Measurements from ENCODE around the gene KCNMA1. TPM values are rescaled to one million over a fixed set of nuclear protein-coding genes. Genes with fewer than 3 reads are reported as not detected.

The KCNMA1 gene
- polyA plus RNA-seq, 1 donor from 2014 or later = 60.8 TPM

DNA sequence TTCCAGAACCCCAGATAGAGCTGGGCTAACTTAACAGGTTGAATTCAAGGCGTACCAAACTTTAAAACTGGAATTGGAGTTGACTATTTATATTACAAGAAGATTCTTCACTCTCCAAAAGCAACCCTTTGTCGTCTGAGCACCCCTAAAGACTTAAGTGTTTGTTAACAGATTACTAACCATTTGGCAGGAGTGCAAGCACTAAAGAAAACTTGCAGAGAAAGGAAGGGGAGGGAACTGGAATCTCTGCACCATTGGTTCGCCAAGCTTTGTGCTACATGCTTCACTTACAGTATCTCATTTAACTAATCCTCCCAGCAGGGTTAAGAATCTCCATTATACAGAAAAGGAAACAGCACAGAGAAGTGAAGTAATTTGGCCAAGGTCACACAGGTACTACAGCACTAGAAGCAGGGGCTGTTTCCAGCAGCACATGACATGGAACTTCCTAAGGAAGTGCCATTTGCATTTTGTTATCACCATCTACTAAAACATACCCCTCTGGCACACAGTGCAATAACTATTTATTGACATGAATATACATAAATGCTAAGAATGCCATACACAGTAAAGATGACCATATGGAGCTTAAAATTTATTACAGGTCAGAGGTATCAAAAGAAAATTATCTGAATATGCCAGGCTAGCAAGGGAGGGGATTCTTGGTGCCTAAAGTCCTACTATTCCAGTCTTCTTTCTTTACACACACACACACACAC lies 201.2 kb downstream of the KCNMA1 start:
- Histone ChIP-seq H3K9me2 (ENCODE audit: insufficient read depth, low read length) (no peaks in the 10 kb centered on the region), H4K20me1 (ENCODE audit: insufficient read depth) (no peaks in the 10 kb centered on the region), H3K4me2 (ENCODE audit: low read length) (no peak overlapping the region), H3K9me3 (ENCODE audit: low read length) (no peaks in the 10 kb centered on the region), H3K27me3 (ENCODE audit: insufficient read depth, low read depth, low read length) (no peaks in the 10 kb centered on the region), H3K4me3 (ENCODE audit: low read length) (no peak overlapping the region), H2AFZ (ENCODE audit: low read depth, low read length) (no peak overlapping the region), H3K9ac (ENCODE audit: low read length) (no peak overlapping the region), H3K79me2 (replicated peaks; ENCODE audit: insufficient read depth, low read length) (no peaks in the 10 kb centered on the region), H3K27ac (ENCODE audit: low read length) (no peak overlapping the region), H3F3A (ENCODE audit: insufficient read depth, low read length, poor library complexity, severe bottlenecking) (no peaks in the 10 kb centered on the region), H3K36me3 (ENCODE audit: insufficient read depth, low read length) (no peaks in the 10 kb centered on the region)
- TF ChIP-seq, protein P1, sequence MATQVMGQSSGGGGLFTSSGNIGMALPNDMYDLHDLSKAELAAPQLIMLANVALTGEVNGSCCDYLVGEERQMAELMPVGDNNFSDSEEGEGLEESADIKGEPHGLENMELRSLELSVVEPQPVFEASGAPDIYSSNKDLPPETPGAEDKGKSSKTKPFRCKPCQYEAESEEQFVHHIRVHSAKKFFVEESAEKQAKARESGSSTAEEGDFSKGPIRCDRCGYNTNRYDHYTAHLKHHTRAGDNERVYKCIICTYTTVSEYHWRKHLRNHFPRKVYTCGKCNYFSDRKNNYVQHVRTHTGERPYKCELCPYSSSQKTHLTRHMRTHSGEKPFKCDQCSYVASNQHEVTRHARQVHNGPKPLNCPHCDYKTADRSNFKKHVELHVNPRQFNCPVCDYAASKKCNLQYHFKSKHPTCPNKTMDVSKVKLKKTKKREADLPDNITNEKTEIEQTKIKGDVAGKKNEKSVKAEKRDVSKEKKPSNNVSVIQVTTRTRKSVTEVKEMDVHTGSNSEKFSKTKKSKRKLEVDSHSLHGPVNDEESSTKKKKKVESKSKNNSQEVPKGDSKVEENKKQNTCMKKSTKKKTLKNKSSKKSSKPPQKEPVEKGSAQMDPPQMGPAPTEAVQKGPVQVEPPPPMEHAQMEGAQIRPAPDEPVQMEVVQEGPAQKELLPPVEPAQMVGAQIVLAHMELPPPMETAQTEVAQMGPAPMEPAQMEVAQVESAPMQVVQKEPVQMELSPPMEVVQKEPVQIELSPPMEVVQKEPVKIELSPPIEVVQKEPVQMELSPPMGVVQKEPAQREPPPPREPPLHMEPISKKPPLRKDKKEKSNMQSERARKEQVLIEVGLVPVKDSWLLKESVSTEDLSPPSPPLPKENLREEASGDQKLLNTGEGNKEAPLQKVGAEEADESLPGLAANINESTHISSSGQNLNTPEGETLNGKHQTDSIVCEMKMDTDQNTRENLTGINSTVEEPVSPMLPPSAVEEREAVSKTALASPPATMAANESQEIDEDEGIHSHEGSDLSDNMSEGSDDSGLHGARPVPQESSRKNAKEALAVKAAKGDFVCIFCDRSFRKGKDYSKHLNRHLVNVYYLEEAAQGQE (IDR thresholded peaks at IDR 0.05; ENCODE audit: borderline replicate concordance) = no peak
- TF ChIP-seq MXI1 (conservative IDR thresholded peaks at IDR 0.05; ENCODE audit: poor library complexity, severe bottlenecking) (no peak), RAD21 (conservative IDR thresholded peaks at IDR 0.05) (no peak), EZH2 (IDR thresholded peaks at IDR 0.05; ENCODE audit: borderline replicate concordance, insufficient read depth, low read length, poor library complexity, severe bottlenecking) (no peak), POLR2AphosphoS5 (IDR thresholded peaks at IDR 0.05) (no peak), SMC3 (conservative IDR thresholded peaks at IDR 0.05; ENCODE audit: poor library complexity) (no peak), TAF1 (IDR thresholded peaks at IDR 0.05; ENCODE audit: low read depth) (no peak), EP300 (conservative IDR thresholded peaks at IDR 0.05; ENCODE audit: poor library complexity, severe bottlenecking) (no peak)
- TF ChIP-seq, protein P2, sequence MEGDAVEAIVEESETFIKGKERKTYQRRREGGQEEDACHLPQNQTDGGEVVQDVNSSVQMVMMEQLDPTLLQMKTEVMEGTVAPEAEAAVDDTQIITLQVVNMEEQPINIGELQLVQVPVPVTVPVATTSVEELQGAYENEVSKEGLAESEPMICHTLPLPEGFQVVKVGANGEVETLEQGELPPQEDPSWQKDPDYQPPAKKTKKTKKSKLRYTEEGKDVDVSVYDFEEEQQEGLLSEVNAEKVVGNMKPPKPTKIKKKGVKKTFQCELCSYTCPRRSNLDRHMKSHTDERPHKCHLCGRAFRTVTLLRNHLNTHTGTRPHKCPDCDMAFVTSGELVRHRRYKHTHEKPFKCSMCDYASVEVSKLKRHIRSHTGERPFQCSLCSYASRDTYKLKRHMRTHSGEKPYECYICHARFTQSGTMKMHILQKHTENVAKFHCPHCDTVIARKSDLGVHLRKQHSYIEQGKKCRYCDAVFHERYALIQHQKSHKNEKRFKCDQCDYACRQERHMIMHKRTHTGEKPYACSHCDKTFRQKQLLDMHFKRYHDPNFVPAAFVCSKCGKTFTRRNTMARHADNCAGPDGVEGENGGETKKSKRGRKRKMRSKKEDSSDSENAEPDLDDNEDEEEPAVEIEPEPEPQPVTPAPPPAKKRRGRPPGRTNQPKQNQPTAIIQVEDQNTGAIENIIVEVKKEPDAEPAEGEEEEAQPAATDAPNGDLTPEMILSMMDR (IDR thresholded peaks at IDR 0.05; ENCODE audit: poor library complexity, severe bottlenecking) = no peak

DNA sequence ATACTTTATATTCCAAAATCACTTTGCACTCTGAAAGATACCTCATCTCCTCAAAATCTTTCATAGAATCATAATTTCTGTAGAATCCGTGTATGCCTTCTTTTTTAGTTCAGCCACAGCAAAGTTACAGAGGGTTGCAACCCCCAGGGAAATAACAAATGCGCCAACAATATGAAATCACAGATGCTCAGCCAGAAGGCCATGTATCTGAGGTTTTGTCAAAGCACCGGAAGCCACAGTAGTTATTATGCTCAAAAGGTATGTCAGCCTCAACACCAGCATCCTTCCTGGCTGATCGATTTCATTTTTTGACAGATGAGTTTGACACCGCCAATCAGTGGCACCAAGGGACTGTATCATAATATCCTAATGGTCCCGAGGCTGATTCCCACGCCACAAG lies 204.1 kb downstream of the KCNMA1 start:
- Histone ChIP-seq H4K20me1 (ENCODE audit: insufficient read depth) (no peaks in the 10 kb centered on the region), H3K27me3 (ENCODE audit: insufficient read depth, low read depth, low read length) (no peaks in the 10 kb centered on the region), H3K36me3 (ENCODE audit: insufficient read depth, low read length) (no peaks in the 10 kb centered on the region), H3K9me2 (ENCODE audit: insufficient read depth, low read length) (no peaks in the 10 kb centered on the region), H2AFZ (ENCODE audit: low read depth, low read length) (no peak overlapping the region), H3K9me3 (ENCODE audit: low read length) (no peaks in the 10 kb centered on the region), H3K4me3 (ENCODE audit: low read length) (peak overlapping the region; percentile 17), H3K9ac (ENCODE audit: low read length) (no peak overlapping the region), H3K27ac (ENCODE audit: low read length) (peak overlapping the region; percentile 36), H3K4me2 (ENCODE audit: low read length) (no peak overlapping the region), H3K79me2 (replicated peaks; ENCODE audit: insufficient read depth, low read length) (no peaks in the 10 kb centered on the region), H3F3A (ENCODE audit: insufficient read depth, low read length, poor library complexity, severe bottlenecking) (no peaks in the 10 kb centered on the region)
- TF ChIP-seq EP300 (conservative IDR thresholded peaks at IDR 0.05; ENCODE audit: poor library complexity, severe bottlenecking) (peak; percentile 46), POLR2AphosphoS5 (IDR thresholded peaks at IDR 0.05) (no peak)

Measured in neural cell (in vitro differentiated cells).